ENCODE measurements around the gene SMCO3.

DNA sequence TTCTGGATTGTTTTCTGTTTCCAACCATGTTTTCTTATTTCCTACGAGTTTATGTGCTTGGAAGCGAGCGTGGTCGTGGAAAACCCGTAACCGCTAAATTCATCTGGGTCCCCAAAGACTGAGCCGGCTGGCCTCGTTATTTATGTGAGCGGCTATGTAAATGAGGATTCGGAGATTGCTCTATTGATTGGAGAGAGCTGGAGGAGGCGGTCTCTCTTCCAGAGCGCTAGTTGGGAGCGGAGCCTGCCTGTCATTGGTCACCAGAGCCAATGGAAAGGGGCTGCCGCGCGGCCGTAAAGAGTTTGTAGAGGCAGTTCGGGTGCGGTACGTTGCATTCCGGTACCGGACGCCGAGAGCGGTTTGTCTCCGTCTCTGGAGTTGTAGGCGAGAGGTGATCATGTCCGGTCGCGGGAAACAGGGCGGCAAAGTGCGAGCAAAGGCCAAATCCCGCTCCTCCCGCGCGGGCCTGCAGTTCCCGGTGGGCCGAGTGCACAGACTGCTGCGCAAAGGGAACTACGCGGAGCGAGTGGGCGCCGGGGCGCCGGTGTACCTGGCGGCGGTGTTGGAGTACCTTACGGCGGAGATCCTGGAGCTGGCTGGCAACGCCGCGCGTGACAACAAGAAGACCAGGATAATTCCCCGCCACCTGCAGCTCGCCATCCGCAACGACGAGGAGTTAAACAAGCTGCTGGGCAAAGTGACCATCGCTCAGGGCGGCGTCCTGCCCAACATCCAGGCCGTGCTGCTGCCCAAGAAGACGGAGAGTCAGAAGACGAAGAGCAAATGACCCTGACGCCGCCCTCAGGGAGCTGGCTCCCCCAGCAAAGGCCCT is 39.7 kb downstream of the SMCO3 start:
- TF ChIP-seq, protein P1, sequence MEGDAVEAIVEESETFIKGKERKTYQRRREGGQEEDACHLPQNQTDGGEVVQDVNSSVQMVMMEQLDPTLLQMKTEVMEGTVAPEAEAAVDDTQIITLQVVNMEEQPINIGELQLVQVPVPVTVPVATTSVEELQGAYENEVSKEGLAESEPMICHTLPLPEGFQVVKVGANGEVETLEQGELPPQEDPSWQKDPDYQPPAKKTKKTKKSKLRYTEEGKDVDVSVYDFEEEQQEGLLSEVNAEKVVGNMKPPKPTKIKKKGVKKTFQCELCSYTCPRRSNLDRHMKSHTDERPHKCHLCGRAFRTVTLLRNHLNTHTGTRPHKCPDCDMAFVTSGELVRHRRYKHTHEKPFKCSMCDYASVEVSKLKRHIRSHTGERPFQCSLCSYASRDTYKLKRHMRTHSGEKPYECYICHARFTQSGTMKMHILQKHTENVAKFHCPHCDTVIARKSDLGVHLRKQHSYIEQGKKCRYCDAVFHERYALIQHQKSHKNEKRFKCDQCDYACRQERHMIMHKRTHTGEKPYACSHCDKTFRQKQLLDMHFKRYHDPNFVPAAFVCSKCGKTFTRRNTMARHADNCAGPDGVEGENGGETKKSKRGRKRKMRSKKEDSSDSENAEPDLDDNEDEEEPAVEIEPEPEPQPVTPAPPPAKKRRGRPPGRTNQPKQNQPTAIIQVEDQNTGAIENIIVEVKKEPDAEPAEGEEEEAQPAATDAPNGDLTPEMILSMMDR (IDR thresholded peaks at IDR 0.05 in 2 of 3, conservative IDR thresholded peaks at IDR 0.05 in 1 of 3; ENCODE audit: control insufficient read depth in 2 of 3, extremely low read depth in 1 of 3, insufficient read depth in 1 of 3, low read depth in 3 of 3, low read length in 3 of 3), result no peak
- TF ChIP-seq EGR1 (IDR thresholded peaks at IDR 0.05; ENCODE audit: borderline replicate concordance in 1 of 2, low read depth in 2 of 2, low read length in 2 of 2) (no peak), PBX3 (IDR thresholded peaks at IDR 0.05; ENCODE audit: insufficient replicate concordance, low read depth, low read length) (peak; percentile 99), FOXM1 (IDR thresholded peaks at IDR 0.05; ENCODE audit: low read depth, low read length) (peak; percentile 38; the same call in 1 of the 2 replicates), BHLHE40 (IDR thresholded peaks at IDR 0.05; ENCODE audit: borderline replicate concordance in 1 of 2, low read depth in 2 of 2, low read length in 1 of 2) (no peak)
